Ovary (tissue), 9 donors: ENCODE results near the gene RBM20. TPM values are rescaled to one million over a fixed set of nuclear protein-coding genes. Genes with fewer than 3 reads are reported as not detected.

Source experiments
- DNase-seq, 5 donors: peaks; one replicate each; pipeline ENCODE4 v3.0.0-alpha.2; 2019 to 2020
- H3K27ac ChIP-seq, 2 donors: fragments of 200-600 bp; one replicate each; pipeline versions ENCODE4 v1.5.1 to v1.8.0; 2019 to 2022
- H3K27me3 ChIP-seq: fragments of 200-600 bp; one replicate; pipeline ENCODE4 v1.8.0; 2022
- H3K36me3 ChIP-seq: fragments of 200-600 bp; sonication (generic); one replicate; pipeline ENCODE4 v1.5.1; 2019
- H3K4me1 ChIP-seq: one replicate; pipeline ENCODE4 v1.8.1; 2013; ENCODE audit warnings: mild to moderate bottlenecking, moderate library complexity; ENCODE audit not compliant: insufficient read depth
- H3K4me3 ChIP-seq: fragments of 200-600 bp; sonication (generic); one replicate; pipeline ENCODE4 v1.5.1; 2017
- H3K9me3 ChIP-seq, 2 donors: fragments of 200-600 bp in 1 of 2; sonication (generic) in 1 of 2; one replicate each; pipeline versions ENCODE4 v1.5.1 to v1.8.1; 2013 to 2019; ENCODE audit warnings: mild to moderate bottlenecking in 1 of 2, moderate library complexity in 1 of 2
- EP300 ChIP-seq: sonication (generic); formaldehyde crosslinking; IDR thresholded peaks from one replicate; pipeline ENCODE4 v1.6.1; 2017; ENCODE audit warnings: antibody characterized with exemption
- POLR2A ChIP-seq: fragments of 450-650 bp; IDR thresholded peaks from one replicate; pipeline ENCODE4 v1.6.1; 2017; ENCODE audit warnings: antibody characterized with exemption, mild to moderate bottlenecking, moderate library complexity
- whole genome bisulfite sequencing, 3 donors: extraction: QIAGEN DNeasy Blood & Tissue Kit in 1 of 3; methylation state at CpG; one replicate each; pipeline versions ENCODE4 v1.1.5 to v1.1.7; 2013 to 2017; 5-methylcytosine and 5-hydroxymethylcytosine counted together
- intact Hi-C, 4 donors: fragments of 100-400 bp; cut with DNase I; formaldehyde crosslinking; loops; one replicate each; pipeline versions ENCODE4 v1.11.0 to v1.15.1; 2022 to 2023
- polyA plus RNA-seq, 2 donors: library from polyadenylated mRNA; stranded (reverse); fragments of 200-250 nt in 1 of 2; fragments of 350-450 nt in 1 of 2; fragmentation: Illumina TruSeq in 1 of 2; extraction: RNeasy Lipid Tissue Mini Kit (QIAGEN cat#74804) in 1 of 2; gene quantifications; one replicate each; pipeline ENCODE4 v1.2.3, GENCODE V29; 2013 to 2014
- total RNA-seq, 7 donors: library from RNA; depleted of rRNA in 2 of 7; stranded (reverse); fragments of >200 nt in 2 of 7; fragmentation: NEBNext Ultra II Directional in 3 of 7; extraction: Animal tissue kit (Norgen Biotek cat#: 25700) in 3 of 7; gene quantifications; one replicate each; pipeline versions ENCODE4 v1.1.0 to v1.2.4, GENCODE V29; 2016 to 2023
- TF ChIP-seq, protein P1 (sequence below), 3 donors: fragments of 450-650 bp in 2 of 3; fragments of 200-600 bp in 1 of 3; IDR thresholded peaks; one replicate each; pipeline versions ENCODE4 v1.5.1 to v1.8.0; 2016 to 2022; ENCODE audit warnings: antibody characterized with exemption in 3 of 3, mild to moderate bottlenecking in 1 of 3
- donor health status: DM: no; HTN: no; CAD: no; lungs with moderate emphysema.
- donor health status: DM: no; HTN: no; CAD: no.
- donor health status: Bipolar disorder and iron deficiency.
- donor health status: DM: yes; HTN: yes; CAD: no.
- donor health status: DM: no; HTN: no; CAD: no.
- donor health status: DM: yes; HTN: yes; CAD: no.

Gene RBM20
- total and polyA plus RNA-seq, 9 donors, result 0.96 to 4.9 (median 3.6) TPM

- Histone ChIP-seq H3K4me1 (no peaks in the 10 kb centered on the region), H3K36me3 (no peaks in the 10 kb centered on the region), H3K27me3 (no peaks in the 10 kb centered on the region), H3K4me3 (no peak overlapping the region), H3K9me3 (no peaks in the 10 kb centered on the region), H3K27ac (no peak overlapping the region)
- 85 to 89% (median 86%) methylated on average over 3 of the region's 3 CpGs for WGBS, 3 donors
- TF ChIP-seq, protein P1, sequence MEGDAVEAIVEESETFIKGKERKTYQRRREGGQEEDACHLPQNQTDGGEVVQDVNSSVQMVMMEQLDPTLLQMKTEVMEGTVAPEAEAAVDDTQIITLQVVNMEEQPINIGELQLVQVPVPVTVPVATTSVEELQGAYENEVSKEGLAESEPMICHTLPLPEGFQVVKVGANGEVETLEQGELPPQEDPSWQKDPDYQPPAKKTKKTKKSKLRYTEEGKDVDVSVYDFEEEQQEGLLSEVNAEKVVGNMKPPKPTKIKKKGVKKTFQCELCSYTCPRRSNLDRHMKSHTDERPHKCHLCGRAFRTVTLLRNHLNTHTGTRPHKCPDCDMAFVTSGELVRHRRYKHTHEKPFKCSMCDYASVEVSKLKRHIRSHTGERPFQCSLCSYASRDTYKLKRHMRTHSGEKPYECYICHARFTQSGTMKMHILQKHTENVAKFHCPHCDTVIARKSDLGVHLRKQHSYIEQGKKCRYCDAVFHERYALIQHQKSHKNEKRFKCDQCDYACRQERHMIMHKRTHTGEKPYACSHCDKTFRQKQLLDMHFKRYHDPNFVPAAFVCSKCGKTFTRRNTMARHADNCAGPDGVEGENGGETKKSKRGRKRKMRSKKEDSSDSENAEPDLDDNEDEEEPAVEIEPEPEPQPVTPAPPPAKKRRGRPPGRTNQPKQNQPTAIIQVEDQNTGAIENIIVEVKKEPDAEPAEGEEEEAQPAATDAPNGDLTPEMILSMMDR (IDR thresholded peaks at IDR 0.05), result no peak
- TF ChIP-seq EP300 (no peak), POLR2A (no peak)
- intact Hi-C loops, result no loop called here
- no peak for DNase-seq
Observed at GRCh38 chr10:110777017-110777416, 132.9 kb downstream of the RBM20 start.

DNA sequence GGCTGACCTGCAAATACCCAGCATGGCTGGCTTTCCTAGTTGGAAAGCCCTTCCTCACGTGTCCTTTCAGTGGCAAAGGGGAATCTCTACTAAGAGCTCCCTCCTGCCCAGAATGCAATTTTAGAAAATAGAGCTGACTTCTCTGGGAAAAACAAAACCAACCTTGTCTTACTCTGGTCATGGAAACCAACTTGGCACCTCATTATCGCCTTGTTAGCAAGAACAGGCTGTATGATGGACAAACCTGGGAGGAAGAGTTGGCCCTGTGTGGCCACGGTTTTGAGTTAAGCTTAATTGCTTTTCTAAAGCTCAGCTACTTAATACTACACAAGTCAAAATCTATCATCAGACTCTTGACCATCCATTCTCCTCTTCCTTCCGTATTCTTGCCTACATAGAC is 133.5 kb downstream of the RBM20 start:
- no peaks in the 10 kb centered on the region for H3K4me1 ChIP-seq
- no peak for TF ChIP-seq POLR2A
- TF ChIP-seq, protein P1 (IDR thresholded peaks at IDR 0.05), result no peak
- no peak for TF ChIP-seq EP300
- no peaks in the 10 kb centered on the region for H3K9me3 ChIP-seq
- WGBS, 3 donors, result 80 to 83% (median 81%) methylated on average over 4 of the region's 4 CpGs
- no peaks in the 10 kb centered on the region for H3K36me3 ChIP-seq
- H3K27ac ChIP-seq, result no peak overlapping the region
- intact Hi-C loops, result no loop called here
- no peak overlapping the region for H3K4me3 ChIP-seq
- H3K27me3 ChIP-seq, result no peaks in the 10 kb centered on the region
- no peak for DNase-seq

DNA sequence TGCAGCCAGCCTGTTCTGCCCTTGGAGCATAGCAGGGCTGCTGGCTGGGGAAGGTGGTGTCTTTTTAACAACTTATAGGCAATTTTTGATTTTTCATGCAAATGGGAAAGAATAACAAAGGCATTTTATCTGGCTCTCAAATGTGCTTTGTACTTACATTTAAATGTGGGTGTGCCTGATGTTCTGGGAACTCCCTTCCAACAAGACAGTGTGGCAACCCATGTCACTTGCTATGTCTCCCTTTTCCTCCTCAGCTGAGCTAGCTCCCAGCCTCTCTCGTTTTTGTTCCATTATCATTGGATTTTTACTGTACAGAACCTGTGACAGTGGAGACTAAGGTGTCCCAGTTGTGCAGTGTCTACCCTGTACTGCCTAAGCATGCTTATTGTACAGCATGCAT is 134.1 kb downstream of the RBM20 start:
- TF ChIP-seq, protein P1 (IDR thresholded peaks at IDR 0.05), result no peak
- TF ChIP-seq EP300 (no peak), POLR2A (no peak)
- Histone ChIP-seq H3K27me3 (no peaks in the 10 kb centered on the region), H3K4me1 (no peaks in the 10 kb centered on the region), H3K36me3 (no peaks in the 10 kb centered on the region), H3K4me3 (no peak overlapping the region), H3K9me3 (no peaks in the 10 kb centered on the region), H3K27ac (no peak overlapping the region)
- 44 to 67% (median 56%) methylated on average over 1 of the region's 1 CpG for WGBS, 3 donors
- intact Hi-C loops, result no loop called here
- no peak for DNase-seq

- Histone ChIP-seq H3K36me3 (no peaks in the 10 kb centered on the region), H3K27me3 (no peaks in the 10 kb centered on the region), H3K4me3 (no peak overlapping the region), H3K27ac (no peak overlapping the region), H3K4me1 (no peaks in the 10 kb centered on the region), H3K9me3 (no peaks in the 10 kb centered on the region)
- DNase-seq, result no peak
- 34 to 39% (median 34%) methylated on average over 3 of the region's 3 CpGs for WGBS, 3 donors
- TF ChIP-seq EP300 (no peak), POLR2A (no peak)
- TF ChIP-seq, protein P1 (IDR thresholded peaks at IDR 0.05), result no peak
- intact Hi-C loops, result no loop called here
Observed at GRCh38 chr10:110779489-110779888, 135.4 kb downstream of the RBM20 start.

GRCh38 chr10:110780704-110781103 is 136.6 kb downstream of the RBM20 start:
- no peak overlapping the region for H3K4me3 ChIP-seq
- H3K36me3 ChIP-seq, result no peaks in the 10 kb centered on the region
- DNase-seq, result no peak
- no peak for TF ChIP-seq POLR2A
- TF ChIP-seq EP300, result no peak
- TF ChIP-seq, protein P1 (IDR thresholded peaks at IDR 0.05), result no peak
- H3K9me3 ChIP-seq, result no peaks in the 10 kb centered on the region
- no peaks in the 10 kb centered on the region for H3K27me3 ChIP-seq
- H3K27ac ChIP-seq, result no peak overlapping the region
- WGBS, 3 donors, result 91 to 94% (median 92%) methylated on average over 8 of the region's 8 CpGs
- H3K4me1 ChIP-seq, result no peaks in the 10 kb centered on the region
- intact Hi-C loops, result no loop called here
